GM11168 (cell line): ENCODE measurements around the gene PTPN13.

Experiments
- in situ Hi-C: fragments of 300-500 bp; cut with MboI; formaldehyde crosslinking; loops from one replicate; pipeline ENCODE4 v1.12.0; 2022; ENCODE audit warnings: low sequenced_read_pairs; ENCODE audit not compliant: unreplicated experiment

The PTPN13 gene

GRCh38 chr4:86587381-86588140 is 6.6 kb upstream of the PTPN13 start:
- in situ Hi-C loops: no loop called here

- in situ Hi-C loops: no loop called here
Observed at GRCh38 chr4:86592553-86593249, 1.4 kb upstream of the PTPN13 start.

GRCh38 chr4:86594559-86595425 is 677 bp downstream of the PTPN13 start:
- in situ Hi-C loops: no loop called here

- in situ Hi-C loops: no loop called here
Observed at GRCh38 chr4:86595426-86595805, 1.3 kb downstream of the PTPN13 start.

GRCh38 chr4:86596807-86597206 is 2.7 kb downstream of the PTPN13 start:
- in situ Hi-C loops: no loop called here

- in situ Hi-C loops: no loop called here
Observed at GRCh38 chr4:86600007-86600653, 6.0 kb downstream of the PTPN13 start.

- in situ Hi-C loops: no loop called here
Observed at GRCh38 chr4:86603311-86603885, 9.3 kb downstream of the PTPN13 start.

GRCh38 chr4:86606809-86607208 is 12.7 kb downstream of the PTPN13 start:
- in situ Hi-C loops: no loop called here

GRCh38 chr4:86608757-86609375 is 14.8 kb downstream of the PTPN13 start:
- in situ Hi-C loops: no loop called here

- in situ Hi-C loops: no loop called here
Observed at GRCh38 chr4:86611757-86612156, 17.6 kb downstream of the PTPN13 start.

- in situ Hi-C loops: no loop called here
Observed at GRCh38 chr4:86613734-86614133, 19.6 kb downstream of the PTPN13 start.

GRCh38 chr4:86614865-86615264 is 20.8 kb downstream of the PTPN13 start:
- in situ Hi-C loops: no loop called here

GRCh38 chr4:86615501-86615900 is 21.4 kb downstream of the PTPN13 start:
- in situ Hi-C loops: no loop called here

GRCh38 chr4:86619656-86620055 is 25.5 kb downstream of the PTPN13 start:
- in situ Hi-C loops: no loop called here

- in situ Hi-C loops: no loop called here
Observed at GRCh38 chr4:86621435-86621834, 27.3 kb downstream of the PTPN13 start.

GRCh38 chr4:86626066-86626465 is 32.0 kb downstream of the PTPN13 start:
- in situ Hi-C loops: no loop called here

- in situ Hi-C loops: no loop called here
Observed at GRCh38 chr4:86627462-86628135, 33.5 kb downstream of the PTPN13 start.

- in situ Hi-C loops: no loop called here
Observed at GRCh38 chr4:86630629-86631028, 36.5 kb downstream of the PTPN13 start.

- in situ Hi-C loops: no loop called here
Observed at GRCh38 chr4:86631166-86631565, 37.1 kb downstream of the PTPN13 start.
